Muscle of back (tissue), 11 donors: ENCODE results near the gene COX4I2. TPM values are rescaled to one million over a fixed set of nuclear protein-coding genes. Genes with fewer than 3 reads are reported as not detected.
A peak's percentile ranks its signal among the peaks of the same experiment; 100 is the strongest.
"Not testable (repeated sequence)": the region's sequence is repeated elsewhere in the genome, so short reads cannot be mapped to it uniquely, and the experiment has no call there.

Experiments used
- DNase-seq, 3 donors: peaks; one replicate each; pipeline versions ENCODE4 v3.0.0 to v3.0.0-alpha.2; 2013
- polyA plus RNA-seq, 10 donors: library from polyadenylated mRNA; unstranded; fragments of 120-200 nt; gene quantifications; one replicate each; pipeline ENCODE4 v1.2.1, GENCODE V29; 2013; ENCODE audit not compliant: insufficient read length in 10 of 10

COX4I2 gene
- polyA plus RNA-seq, 10 donors, result 6.9 to 11.3 (median 9.1) TPM

GRCh38 chr20:31606804-31607639 lies 30.7 kb upstream of the COX4I2 start:
- peak; percentile 74 to 89 (median 78) for DNase-seq

- no peak for DNase-seq
Measured at GRCh38 chr20:31607640-31608250, 30.0 kb upstream of the COX4I2 start.

DNA sequence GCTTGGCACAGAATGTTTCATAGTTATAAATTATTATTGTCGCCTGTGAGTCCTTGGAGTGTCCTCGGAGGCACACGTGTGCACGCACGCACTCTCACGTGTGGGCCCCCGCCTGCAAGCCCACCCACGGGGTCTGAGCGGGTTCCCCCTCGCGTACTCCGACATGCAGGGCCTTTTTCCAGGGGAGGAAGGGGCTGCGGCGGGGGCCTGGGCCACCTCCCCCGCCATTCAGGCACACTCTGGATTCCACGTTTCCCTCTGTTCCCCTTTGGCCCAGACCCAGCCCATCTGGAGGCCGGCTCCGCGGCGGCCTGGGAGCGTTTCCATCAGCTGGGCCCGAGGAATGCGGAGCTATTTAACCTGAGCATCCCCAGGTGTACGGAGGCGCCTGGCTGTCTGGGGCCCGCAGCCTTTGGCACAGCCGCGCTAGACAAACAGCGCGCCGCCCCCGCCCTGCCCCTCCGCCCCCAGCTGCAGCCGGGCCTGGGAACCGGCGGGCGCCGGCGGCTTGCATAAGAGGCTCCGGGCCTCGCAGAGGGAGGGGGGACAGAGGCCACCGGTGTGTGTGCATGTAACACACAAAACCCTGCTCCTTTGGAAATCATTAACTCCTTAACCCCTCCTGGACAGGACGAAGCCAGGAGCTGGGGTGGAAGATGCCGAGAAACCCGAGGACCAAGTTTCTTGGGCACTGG lies 29.3 kb upstream of the COX4I2 start:
- peak; percentile 67 to 95 (median 87) for DNase-seq

DNA sequence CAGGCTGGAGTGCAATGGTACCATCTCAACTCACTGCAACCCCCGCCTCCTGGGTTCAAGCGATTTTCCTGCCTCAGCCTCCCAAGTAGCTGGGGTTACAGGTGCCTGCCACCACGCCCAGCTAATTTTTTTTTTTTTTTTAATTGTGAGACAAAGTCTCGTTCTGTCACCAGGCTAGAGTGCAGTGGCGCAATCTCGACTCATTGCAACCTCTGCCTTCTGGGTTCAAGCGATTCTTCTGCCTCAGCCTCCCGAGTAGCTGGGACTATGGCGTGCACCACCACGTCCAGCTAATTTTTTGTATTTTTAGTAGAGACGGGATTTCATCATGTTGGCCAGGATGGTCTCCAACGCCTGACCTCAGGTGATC lies 25.5 kb upstream of the COX4I2 start:
- not testable (repeated sequence) for DNase-seq

- no peak for DNase-seq
Measured at GRCh38 chr20:31615416-31615815, 22.3 kb upstream of the COX4I2 start.

- no peak for DNase-seq
Measured at GRCh38 chr20:31617432-31618104, 20.1 kb upstream of the COX4I2 start.

DNA sequence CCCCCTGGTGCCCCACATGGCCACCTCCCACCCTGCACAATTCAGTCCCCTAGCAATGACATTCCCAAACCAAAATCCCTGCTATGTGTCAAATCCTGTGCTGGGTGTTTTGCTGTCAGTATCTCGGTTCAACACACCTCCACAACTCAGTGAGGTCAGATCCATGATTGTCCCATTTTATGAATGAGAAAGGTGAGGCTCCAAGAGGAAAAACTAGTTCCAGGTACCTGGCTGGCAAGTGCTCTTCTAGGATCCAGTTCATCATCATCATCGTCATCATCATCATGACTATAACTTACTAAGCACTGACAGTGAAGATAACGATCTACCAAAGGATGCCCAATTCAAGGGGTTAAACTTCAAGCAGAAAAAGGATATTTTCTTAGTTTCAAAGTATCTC lies 17.5 kb upstream of the COX4I2 start:
- DNase-seq, result no peak

- not testable (repeated sequence) for DNase-seq
Measured at GRCh38 chr20:31623123-31623505, 14.6 kb upstream of the COX4I2 start.

- DNase-seq, result not testable (repeated sequence)
Measured at GRCh38 chr20:31626534-31626933, 11.2 kb upstream of the COX4I2 start.

DNA sequence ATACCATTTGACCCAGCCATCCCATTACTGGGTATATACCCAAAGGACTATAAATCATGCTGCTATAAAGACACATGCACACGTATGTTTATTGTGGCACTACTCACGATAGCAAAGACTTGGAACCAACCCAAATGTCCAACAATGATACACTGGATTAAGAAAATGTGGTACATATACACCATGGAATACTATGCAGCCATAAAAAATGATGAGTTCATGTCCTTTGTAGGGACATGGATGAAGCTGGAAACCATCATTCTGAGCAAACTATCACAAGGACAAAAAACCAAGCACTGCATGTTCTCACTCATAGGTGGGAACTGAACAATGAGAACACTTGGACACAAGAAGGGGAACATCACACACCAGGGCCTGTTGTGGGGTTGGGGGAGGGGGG lies 9.7 kb upstream of the COX4I2 start:
- DNase-seq, result not testable (repeated sequence)

DNA sequence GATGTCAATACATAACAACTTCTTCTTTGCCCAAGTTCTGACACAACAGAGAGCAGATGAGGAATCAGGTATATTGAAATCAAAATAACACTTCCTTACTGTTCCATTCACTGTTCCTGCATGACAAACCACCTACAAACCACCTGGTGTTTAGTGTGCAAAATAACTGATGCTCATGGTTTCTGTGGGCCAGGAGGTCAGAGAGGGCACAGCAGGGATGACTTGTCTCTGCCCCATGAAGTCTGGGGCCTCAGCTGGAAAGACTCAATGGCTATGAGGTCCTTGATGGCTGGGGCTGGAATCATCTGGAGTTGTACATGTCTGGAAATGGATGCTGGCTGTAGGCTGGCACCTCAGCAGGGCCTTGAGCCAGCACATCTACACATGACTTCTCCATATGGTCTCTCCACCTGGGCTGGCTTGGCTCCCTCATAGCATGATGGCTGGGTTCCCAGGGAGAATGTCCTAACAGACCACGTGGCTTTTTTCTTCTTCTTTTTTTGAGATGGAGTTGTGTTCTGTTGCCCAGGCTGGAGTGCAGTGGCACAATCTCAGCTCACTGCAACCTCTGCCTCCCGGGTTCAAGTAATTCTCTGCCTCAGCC lies 7.4 kb upstream of the COX4I2 start:
- DNase-seq, result peak in 1 of 3 donors; percentile 56

DNA sequence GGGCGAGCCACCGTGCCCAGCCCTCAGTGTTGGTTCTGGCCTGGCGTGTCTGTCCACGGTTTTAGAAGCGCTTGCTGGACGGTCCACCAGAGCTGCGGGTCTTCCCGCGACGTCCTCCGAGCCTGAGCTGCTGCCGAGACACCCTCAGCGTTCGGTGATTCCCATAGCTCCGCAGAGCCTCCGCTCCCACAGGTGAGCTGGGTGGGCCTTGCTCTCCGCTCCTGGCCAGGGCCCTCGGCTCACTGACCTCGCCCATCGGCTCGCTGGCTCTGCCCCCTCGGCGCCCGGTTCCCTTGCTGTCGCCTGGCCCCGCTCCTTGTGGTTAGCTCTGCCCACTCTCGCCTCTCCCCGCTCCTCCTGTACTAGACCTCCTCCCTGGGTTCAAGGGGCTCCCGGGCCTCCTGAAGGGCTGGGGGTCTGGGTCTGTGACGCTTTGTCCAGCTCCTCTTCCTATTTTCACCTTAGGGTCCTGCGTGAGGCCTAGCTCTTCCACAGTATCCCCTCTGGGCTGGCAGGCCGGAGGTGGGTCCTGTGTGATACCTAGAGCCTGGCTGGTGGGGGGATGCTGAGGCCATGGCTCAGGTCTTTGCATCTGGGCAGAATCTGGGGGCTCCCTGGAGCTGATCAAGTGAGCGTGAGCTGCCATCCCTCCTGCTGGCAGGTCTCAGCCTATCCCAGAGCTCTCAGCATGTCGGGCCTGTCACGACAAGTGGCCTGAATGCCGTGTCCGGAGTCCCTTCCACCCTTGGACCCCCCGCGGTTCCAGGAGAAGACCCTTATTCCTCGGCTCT lies 5.0 kb upstream of the COX4I2 start:
- DNase-seq, result no peak

DNA sequence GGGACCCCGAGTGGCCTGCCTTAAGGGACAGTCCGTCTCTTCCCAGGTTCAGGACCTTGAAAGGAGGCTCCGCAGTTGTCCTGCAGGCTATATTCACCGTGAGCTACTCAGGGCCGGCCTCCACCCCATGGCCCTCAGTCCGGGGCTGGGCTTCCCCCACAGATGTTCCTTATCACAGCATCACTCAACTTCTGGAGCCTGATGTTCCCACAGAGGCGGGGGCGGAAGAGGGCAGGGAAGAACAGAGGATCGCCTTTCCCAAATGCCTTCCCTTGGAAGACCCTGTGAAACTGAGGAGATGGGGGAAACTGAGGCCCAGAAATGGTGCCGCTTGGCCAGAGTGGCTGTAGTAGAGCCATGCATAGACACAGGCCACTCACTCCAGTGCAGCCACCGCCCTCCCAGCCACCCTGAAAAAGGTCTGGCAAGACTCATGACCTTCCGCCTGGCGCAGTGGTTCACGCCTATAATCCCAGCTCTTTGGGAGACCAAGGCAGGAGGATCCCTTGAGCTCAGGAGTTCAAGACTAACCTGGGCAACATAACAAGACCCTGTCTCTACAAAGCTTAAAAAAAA lies 4.3 kb upstream of the COX4I2 start:
- DNase-seq, result no peak

DNA sequence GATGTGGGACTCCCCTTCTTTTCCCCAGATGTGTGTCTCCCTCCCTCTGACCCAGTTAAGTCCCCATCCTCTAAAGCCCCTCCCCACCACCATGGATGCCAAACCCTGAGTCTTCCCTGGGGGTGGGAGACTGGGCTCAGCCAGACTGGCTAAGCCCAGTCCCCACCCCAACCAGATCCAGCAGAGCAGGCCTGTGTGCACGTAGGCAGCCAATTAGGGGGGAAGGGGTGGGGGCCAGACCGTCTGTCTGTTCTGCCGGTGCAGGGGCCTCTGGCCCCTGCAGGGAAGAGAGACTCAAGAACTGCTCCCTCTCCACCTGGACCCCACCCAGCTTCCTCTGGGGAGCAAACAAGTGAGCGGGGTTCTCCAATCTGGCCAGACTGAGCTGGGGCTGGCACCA lies 605 bp downstream of the COX4I2 start:
- no peak for DNase-seq

DNA sequence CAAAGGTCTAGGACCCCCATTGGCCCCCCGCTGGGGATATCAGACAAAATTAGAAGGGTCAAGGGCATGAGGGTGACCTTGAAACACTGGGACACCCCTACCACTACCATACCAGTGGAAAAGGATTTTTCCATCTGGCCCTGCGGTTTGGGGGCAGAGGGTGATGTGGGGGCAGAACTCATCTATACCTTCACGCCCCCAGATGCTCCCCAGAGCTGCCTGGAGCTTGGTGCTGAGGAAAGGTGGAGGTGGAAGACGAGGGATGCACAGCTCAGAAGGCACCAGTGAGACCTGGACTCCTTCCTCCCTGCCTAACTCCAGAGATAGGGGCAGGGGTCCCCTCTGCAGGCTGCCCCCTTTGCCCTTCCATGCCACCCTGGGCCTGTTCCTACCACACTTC lies 1.1 kb downstream of the COX4I2 start:
- no peak for DNase-seq

- DNase-seq, result no peak
Measured at GRCh38 chr20:31640259-31640658, 2.5 kb downstream of the COX4I2 start.

- DNase-seq, result no peak
Measured at GRCh38 chr20:31641391-31641790, 3.7 kb downstream of the COX4I2 start.

- DNase-seq, result no peak
Measured at GRCh38 chr20:31642837-31643236, 5.1 kb downstream of the COX4I2 start.

- DNase-seq, result no peak
Measured at GRCh38 chr20:31643522-31643921, 5.8 kb downstream of the COX4I2 start.

DNA sequence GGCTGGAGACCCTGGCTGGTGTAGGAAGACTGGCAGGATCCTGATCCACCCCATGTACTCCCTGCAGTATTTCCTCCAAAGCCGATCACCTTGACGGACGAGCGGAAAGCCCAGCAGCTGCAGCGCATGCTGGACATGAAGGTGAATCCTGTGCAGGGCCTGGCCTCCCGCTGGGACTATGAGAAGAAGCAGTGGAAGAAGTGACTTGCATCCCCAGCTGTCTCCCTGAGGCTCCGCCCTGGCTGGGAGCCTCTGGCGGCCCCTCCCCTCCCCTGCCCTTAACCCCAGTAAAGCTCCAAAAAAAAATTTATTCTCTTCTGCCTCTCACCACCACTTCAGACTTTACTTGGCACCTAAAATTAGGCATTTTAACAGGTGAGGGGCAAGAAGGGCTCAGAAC lies 7.0 kb downstream of the COX4I2 start:
- DNase-seq, result no peak

DNA sequence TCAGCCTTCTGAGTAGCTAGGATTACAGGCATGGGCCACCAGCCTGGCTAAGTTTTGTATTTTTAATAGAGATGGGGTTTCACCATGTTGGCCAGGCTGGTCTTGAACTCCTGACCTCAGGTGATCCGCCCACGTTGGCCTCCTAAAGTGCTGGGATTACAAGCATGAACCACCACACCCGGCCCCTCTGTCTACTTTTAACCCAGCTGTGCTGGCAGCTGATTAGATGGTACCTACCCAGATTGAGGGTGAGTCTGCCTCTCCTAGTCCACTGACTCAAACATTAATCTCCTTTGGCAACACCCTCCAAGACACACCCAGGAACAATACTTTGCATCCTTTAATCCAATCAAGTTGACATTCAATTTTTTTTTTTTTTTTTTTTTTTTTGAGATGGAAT lies 10.4 kb downstream of the COX4I2 start:
- not testable (repeated sequence) for DNase-seq
